ENCODE results near the gene LRRC72.
"Not testable (repeated sequence)": the region's sequence is repeated elsewhere in the genome, so short reads cannot be mapped to it uniquely, and the experiment has no call there.

Gene LRRC72

GRCh38 chr7:16493266-16493665 is 33.4 kb upstream of the LRRC72 start:
- TF ChIP-seq, protein P1, sequence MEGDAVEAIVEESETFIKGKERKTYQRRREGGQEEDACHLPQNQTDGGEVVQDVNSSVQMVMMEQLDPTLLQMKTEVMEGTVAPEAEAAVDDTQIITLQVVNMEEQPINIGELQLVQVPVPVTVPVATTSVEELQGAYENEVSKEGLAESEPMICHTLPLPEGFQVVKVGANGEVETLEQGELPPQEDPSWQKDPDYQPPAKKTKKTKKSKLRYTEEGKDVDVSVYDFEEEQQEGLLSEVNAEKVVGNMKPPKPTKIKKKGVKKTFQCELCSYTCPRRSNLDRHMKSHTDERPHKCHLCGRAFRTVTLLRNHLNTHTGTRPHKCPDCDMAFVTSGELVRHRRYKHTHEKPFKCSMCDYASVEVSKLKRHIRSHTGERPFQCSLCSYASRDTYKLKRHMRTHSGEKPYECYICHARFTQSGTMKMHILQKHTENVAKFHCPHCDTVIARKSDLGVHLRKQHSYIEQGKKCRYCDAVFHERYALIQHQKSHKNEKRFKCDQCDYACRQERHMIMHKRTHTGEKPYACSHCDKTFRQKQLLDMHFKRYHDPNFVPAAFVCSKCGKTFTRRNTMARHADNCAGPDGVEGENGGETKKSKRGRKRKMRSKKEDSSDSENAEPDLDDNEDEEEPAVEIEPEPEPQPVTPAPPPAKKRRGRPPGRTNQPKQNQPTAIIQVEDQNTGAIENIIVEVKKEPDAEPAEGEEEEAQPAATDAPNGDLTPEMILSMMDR (IDR thresholded peaks at IDR 0.05; ENCODE audit: borderline replicate concordance, insufficient read depth, low read depth, low read length): no peak
- H3K4me3 ChIP-seq (ENCODE audit: low read depth, low read length): no peak overlapping the region

GRCh38 chr7:16494551-16494950 is 32.1 kb upstream of the LRRC72 start:
- TF ChIP-seq, protein P1 (IDR thresholded peaks at IDR 0.05; ENCODE audit: borderline replicate concordance, insufficient read depth, low read depth, low read length): no peak
- H3K4me3 ChIP-seq (ENCODE audit: low read depth, low read length): no peak overlapping the region

GRCh38 chr7:16494955-16495719 is 31.5 kb upstream of the LRRC72 start:
- no peak overlapping the region for H3K4me3 ChIP-seq (ENCODE audit: low read depth, low read length)
- TF ChIP-seq, protein P1 (IDR thresholded peaks at IDR 0.05; ENCODE audit: borderline replicate concordance, insufficient read depth, low read depth, low read length): no peak

DNA sequence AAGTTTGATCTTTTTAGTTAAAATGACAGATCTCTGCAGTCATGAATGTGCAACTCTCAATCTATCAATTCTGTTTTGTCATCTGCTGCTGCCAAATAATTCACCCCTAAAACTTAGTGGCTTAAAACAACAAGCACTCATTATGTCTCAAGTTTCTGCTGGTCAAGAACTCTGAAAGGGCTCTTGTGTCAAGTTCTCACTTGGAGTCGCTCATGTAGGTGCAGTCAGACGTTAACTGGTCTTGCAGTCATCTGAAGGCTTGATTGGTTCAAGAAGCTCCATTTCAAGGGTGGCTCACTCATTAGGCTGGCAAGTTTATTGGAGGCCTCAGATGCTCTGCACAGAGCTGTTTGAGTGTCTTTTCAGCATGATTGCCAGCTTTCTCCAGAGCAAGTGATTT is 28.5 kb upstream of the LRRC72 start:
- TF ChIP-seq, protein P1 (IDR thresholded peaks at IDR 0.05; ENCODE audit: borderline replicate concordance, insufficient read depth, low read depth, low read length): no peak
- H3K4me3 ChIP-seq (ENCODE audit: low read depth, low read length): no peak overlapping the region

DNA sequence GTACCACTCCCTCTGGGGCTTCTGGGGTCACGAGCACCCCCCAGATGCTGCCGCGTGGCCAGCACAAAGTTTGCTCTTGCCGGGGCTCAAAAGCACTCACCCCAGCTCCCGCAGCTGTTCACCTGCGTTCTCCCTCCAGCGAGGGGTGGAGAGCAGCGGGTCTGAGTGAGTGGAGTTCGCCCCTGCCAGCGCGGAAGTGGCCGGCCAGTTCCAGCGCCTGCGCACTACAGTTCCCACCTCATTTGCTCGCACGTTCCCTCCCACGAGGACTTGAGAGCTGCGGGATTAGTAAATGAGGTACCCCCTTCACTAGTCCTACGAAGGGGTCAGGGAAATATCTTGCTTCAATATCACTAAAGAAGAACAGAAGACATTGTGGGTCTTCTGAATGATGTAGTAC is 24.3 kb upstream of the LRRC72 start:
- no peak overlapping the region for H3K4me3 ChIP-seq (ENCODE audit: low read depth, low read length)
- TF ChIP-seq, protein P1 (IDR thresholded peaks at IDR 0.05; ENCODE audit: borderline replicate concordance, insufficient read depth, low read depth, low read length): no peak

GRCh38 chr7:16504019-16504418 is 22.6 kb upstream of the LRRC72 start:
- TF ChIP-seq, protein P1 (IDR thresholded peaks at IDR 0.05; ENCODE audit: borderline replicate concordance, insufficient read depth, low read depth, low read length): no peak

GRCh38 chr7:16506422-16506821 is 20.2 kb upstream of the LRRC72 start:
- not testable (repeated sequence) for H3K4me3 ChIP-seq (ENCODE audit: low read depth, low read length)

More at GRCh38 chr7:16504019-16504418, 22.6 kb upstream of the LRRC72 start:
- no peak overlapping the region for H3K4me3 ChIP-seq (ENCODE audit: low read depth, low read length)

Measured in GM12875 (cell line).